Cardiac muscle cell (in vitro differentiated cells and primary cell): ENCODE measurements around the gene ZBTB42. TPM values are rescaled to one million over a fixed set of nuclear protein-coding genes. Genes with fewer than 3 reads are reported as not detected.

ENCODE experiments used
- DNase-seq, 2 donors: peaks; one replicate each; pipeline versions ENCODE4 v3.0.0 to v3.0.0-alpha.2; 2010 to 2017; ENCODE audit warnings: low read depth in 1 of 2, low spot score in 1 of 2
- H3K27ac ChIP-seq: fragments of 200-600 bp; sonication (generic); 2 replicates; pipeline ENCODE4 v1.5.1; 2016
- H3K27me3 ChIP-seq: fragments of 200-600 bp; sonication (generic); 2 replicates; pipeline ENCODE4 v1.6.0; 2016; ENCODE audit warnings: control low read depth
- H3K36me3 ChIP-seq: fragments of 200-600 bp; sonication (generic); 2 replicates; pipeline ENCODE4 v1.5.1; 2016; ENCODE audit warnings: control low read depth
- H3K4me1 ChIP-seq: fragments of 200-600 bp; sonication (generic); 2 replicates; pipeline ENCODE4 v1.8.1; 2017; ENCODE audit warnings: low read depth, mild to moderate bottlenecking, mixed run types
- H3K4me3 ChIP-seq: fragments of 200-600 bp; sonication (generic); 2 replicates; pipeline ENCODE4 v1.5.1; 2016; ENCODE audit warnings: mild to moderate bottlenecking
- H3K9me3 ChIP-seq: fragments of 200-600 bp; sonication (generic); 2 replicates; pipeline ENCODE4 v1.5.1; 2017; ENCODE audit warnings: low read depth, mild to moderate bottlenecking, control low read depth
- polyA plus RNA-seq: library from polyadenylated mRNA; unstranded; fragments of >200 nt; fragmentation: Nextera tagmentation; extraction: Ambion mirVana; gene quantifications from 2 replicates; pipeline ENCODE4 v1.2.1, GENCODE V29; 2016
- total RNA-seq: library from RNA; depleted of rRNA; stranded (reverse); fragments of >200 nt; gene quantifications from 2 replicates; pipeline ENCODE4 v1.2.3, GENCODE V29; 2016
- TF ChIP-seq, protein P1 (sequence below): IDR thresholded peaks from 2 replicates; pipeline ENCODE4 v1.5.1; 2012; ENCODE audit warnings: low read depth, mild to moderate bottlenecking, low read length

ZBTB42 gene
- total and polyA plus RNA-seq, 2 experiments from 2014 or later = 9.6 to 26.4 TPM

DNA sequence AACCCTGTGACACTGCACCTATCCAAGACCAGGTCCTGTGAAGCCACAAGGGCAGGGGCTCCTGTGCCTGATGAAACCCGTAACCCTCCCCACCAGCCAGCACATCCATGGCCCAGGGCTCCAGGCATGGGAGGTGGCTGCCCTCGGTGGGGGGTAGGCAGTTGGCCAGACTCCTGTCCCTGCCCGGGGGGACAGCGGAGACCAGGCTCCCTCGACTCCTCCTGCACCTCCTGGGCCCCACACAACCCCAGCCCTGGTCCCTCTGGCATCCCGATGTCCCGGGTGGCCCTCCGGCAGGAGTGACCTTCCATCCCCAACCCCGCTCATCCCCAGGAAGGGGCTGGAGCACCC is 16.7 kb upstream of the ZBTB42 start:
- H3K4me3 ChIP-seq = no peak overlapping the region
- H3K4me1 ChIP-seq = no peaks in the 10 kb centered on the region
- H3K27ac ChIP-seq = no peak overlapping the region
- no peak for DNase-seq
- TF ChIP-seq, protein P1, sequence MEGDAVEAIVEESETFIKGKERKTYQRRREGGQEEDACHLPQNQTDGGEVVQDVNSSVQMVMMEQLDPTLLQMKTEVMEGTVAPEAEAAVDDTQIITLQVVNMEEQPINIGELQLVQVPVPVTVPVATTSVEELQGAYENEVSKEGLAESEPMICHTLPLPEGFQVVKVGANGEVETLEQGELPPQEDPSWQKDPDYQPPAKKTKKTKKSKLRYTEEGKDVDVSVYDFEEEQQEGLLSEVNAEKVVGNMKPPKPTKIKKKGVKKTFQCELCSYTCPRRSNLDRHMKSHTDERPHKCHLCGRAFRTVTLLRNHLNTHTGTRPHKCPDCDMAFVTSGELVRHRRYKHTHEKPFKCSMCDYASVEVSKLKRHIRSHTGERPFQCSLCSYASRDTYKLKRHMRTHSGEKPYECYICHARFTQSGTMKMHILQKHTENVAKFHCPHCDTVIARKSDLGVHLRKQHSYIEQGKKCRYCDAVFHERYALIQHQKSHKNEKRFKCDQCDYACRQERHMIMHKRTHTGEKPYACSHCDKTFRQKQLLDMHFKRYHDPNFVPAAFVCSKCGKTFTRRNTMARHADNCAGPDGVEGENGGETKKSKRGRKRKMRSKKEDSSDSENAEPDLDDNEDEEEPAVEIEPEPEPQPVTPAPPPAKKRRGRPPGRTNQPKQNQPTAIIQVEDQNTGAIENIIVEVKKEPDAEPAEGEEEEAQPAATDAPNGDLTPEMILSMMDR = no peak
- no peaks in the 10 kb centered on the region for H3K9me3 ChIP-seq
- no peaks in the 10 kb centered on the region for H3K36me3 ChIP-seq
- H3K27me3 ChIP-seq = no peaks in the 10 kb centered on the region

DNA sequence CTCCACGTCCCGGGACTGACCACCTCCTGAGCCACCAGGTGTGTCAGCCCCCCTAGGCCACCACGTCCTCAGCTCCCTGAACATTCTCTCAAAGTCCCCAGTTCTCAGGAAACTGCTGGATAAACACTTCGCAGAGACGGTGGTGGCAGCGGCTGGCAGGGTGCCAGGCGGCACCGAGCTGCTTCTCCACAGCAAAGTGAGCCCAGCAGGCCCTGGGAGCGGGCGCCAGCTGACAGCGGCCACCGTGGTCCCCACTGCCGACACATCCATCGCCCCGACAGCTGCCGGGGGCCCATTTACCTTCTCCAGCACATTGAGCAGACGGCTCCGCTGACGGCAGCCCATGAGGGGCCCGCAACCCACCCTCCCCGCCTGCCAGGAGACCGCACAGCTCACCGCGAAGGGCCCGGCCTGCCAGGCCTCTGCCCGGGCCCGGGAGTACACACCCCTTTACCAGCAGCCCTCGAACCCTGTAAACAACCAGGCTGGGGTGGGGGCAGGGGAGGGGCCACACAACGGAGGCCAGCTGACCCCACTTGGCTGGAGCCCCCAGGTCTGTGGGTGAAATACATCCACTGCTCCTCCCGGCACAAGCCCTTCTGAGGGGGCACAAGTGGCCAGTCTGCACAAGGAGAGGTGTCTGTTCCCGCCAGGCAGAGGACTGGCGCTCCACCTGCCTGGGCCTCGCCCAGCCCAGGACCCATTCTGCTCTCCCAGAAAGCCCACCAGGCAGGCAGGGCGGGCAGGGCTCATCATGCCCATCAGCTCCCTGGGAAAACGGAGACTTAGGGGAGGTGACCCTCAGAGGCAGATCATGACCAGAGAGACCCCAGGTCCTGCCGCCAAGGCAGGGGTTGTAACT is 15.8 kb upstream of the ZBTB42 start:
- H3K4me3 ChIP-seq = no peak overlapping the region
- H3K36me3 ChIP-seq = no peaks in the 10 kb centered on the region
- no peak for DNase-seq
- no peaks in the 10 kb centered on the region for H3K27me3 ChIP-seq
- H3K4me1 ChIP-seq = no peaks in the 10 kb centered on the region
- no peaks in the 10 kb centered on the region for H3K9me3 ChIP-seq
- TF ChIP-seq, protein P1 = no peak
- H3K27ac ChIP-seq = no peak overlapping the region

DNA sequence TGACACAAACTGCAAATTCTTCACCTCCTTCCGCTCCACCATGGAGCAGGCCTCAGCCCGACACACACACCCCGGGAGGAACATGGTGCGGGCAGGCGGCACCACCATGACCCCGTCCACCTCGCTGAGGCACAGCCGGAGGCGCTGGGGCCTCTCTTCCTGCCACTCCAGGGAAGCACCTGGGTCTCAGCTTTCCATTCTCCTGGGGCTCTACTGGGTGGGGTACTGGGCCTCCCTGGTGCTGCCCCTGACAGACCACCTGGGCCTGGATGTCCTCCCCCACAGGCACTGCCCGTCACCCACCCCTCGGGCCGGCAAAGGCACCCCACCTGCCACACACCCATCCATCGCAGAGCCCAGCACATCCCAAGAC is 15.2 kb upstream of the ZBTB42 start:
- H3K36me3 ChIP-seq = no peaks in the 10 kb centered on the region
- no peaks in the 10 kb centered on the region for H3K4me1 ChIP-seq
- H3K4me3 ChIP-seq = no peak overlapping the region
- TF ChIP-seq, protein P1 = no peak
- no peak for DNase-seq
- no peaks in the 10 kb centered on the region for H3K27me3 ChIP-seq
- H3K9me3 ChIP-seq = no peaks in the 10 kb centered on the region
- H3K27ac ChIP-seq = no peak overlapping the region

DNA sequence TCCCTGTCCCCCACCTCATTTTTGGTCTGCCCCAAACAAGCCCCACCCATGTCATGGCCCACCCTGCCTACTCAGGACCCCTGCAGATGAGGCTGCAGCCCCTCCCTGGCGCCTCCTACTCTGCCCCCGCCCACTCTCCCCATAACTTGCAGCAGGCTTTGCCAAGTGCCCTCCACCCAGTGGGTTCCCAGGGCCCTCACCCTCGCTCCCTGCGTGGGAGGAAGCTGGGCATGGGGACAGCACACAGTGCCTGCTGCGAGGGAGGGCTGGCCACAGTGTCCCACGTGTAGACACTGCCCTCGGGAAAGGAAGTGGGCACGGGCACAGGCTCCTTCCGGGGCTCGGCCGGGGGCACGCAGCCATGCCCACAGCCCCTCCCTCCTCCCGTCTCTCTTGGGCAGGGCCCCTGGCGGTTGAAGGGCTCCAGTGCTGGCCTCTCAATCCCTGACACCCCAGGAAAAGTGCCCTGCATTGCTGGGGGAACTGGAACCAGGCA is 14.8 kb upstream of the ZBTB42 start:
- Histone ChIP-seq H3K27me3 (no peaks in the 10 kb centered on the region), H3K4me1 (no peaks in the 10 kb centered on the region), H3K27ac (no peak overlapping the region), H3K9me3 (no peaks in the 10 kb centered on the region), H3K4me3 (no peak overlapping the region), H3K36me3 (no peaks in the 10 kb centered on the region)
- TF ChIP-seq, protein P1 = no peak
- no peak for DNase-seq

DNA sequence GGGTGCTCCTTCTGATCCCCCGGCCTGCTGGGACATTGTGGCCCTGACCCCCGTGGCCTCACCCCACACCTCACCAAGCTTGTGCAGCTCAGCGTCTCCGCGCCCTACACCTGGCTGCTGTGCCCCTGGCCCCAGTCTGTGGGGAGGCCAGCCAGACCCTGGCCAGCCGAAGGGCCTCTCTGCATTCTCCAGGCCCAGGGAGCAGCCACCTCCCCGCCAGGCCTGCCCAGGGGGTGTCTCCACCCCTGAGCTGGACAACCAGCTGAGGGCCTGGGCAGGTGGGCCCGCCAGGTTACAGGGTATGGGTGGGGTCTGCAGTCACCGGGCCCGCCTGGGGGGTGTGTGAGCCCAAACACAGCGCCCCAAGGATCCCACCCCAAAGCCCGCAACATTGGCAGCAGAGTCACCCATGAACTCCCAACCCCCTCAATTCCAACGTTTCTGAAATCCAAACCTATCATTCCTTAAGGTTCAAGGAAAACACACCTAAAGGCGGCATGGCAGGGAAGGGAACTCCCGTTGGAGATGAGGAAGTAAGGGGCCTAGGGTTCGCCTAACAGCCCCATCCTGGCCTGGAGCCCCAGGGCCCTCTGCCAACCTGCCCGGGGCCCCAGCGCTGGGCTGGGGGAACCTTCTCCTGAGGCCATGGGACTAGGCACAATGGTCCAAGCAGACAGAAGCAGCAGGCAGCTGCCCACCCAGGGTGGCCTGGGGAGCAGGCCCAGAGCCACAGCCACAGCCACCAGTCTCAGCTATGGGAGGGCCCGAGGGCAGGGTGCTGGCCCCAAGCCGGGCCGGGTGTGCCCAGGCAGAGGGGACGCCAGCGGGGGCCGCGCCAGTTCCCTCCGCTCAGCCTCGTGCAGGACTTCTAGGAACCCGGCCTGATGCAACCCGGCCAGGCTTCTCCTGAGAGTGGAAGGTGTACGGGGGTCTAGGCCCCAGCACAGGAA is 13.9 kb upstream of the ZBTB42 start:
- Histone ChIP-seq H3K9me3 (no peaks in the 10 kb centered on the region), H3K36me3 (peaks cover 2% of the 10 kb centered on the region), H3K27me3 (no peaks in the 10 kb centered on the region), H3K4me1 (no peaks in the 10 kb centered on the region), H3K4me3 (no peak overlapping the region), H3K27ac (no peak overlapping the region)
- DNase-seq = no peak
- TF ChIP-seq, protein P1 = no peak
